Cardiac muscle cell (in vitro differentiated cells and primary cell): Measurements from ENCODE around the gene IL17RE. TPM values are rescaled to one million over a fixed set of nuclear protein-coding genes. Genes with fewer than 3 reads are reported as not detected.
"Not testable (repeated sequence)": the region's sequence is repeated elsewhere in the genome, so short reads cannot be mapped to it uniquely, and the experiment has no call there.

Source experiments
- DNase-seq, 2 donors: peaks; one replicate each; pipeline versions ENCODE4 v3.0.0 to v3.0.0-alpha.2; 2010 to 2017; ENCODE audit warnings: low read depth in 1 of 2, low spot score in 1 of 2
- H3K27ac ChIP-seq: fragments of 200-600 bp; sonication (generic); 2 replicates; pipeline ENCODE4 v1.5.1; 2016
- H3K27me3 ChIP-seq: fragments of 200-600 bp; sonication (generic); 2 replicates; pipeline ENCODE4 v1.6.0; 2016; ENCODE audit warnings: control low read depth
- H3K36me3 ChIP-seq: fragments of 200-600 bp; sonication (generic); 2 replicates; pipeline ENCODE4 v1.5.1; 2016; ENCODE audit warnings: control low read depth
- H3K4me1 ChIP-seq: fragments of 200-600 bp; sonication (generic); 2 replicates; pipeline ENCODE4 v1.8.1; 2017; ENCODE audit warnings: low read depth, mild to moderate bottlenecking, mixed run types
- H3K4me3 ChIP-seq: fragments of 200-600 bp; sonication (generic); 2 replicates; pipeline ENCODE4 v1.5.1; 2016; ENCODE audit warnings: mild to moderate bottlenecking
- H3K9me3 ChIP-seq: fragments of 200-600 bp; sonication (generic); 2 replicates; pipeline ENCODE4 v1.5.1; 2017; ENCODE audit warnings: low read depth, mild to moderate bottlenecking, control low read depth
- CTCF ChIP-seq: IDR thresholded peaks from 2 replicates; pipeline ENCODE4 v1.5.1; 2012; ENCODE audit warnings: low read depth, mild to moderate bottlenecking, low read length
- polyA plus RNA-seq: library from polyadenylated mRNA; unstranded; fragments of >200 nt; fragmentation: Nextera tagmentation; extraction: Ambion mirVana; gene quantifications from 2 replicates; pipeline ENCODE4 v1.2.1, GENCODE V29; 2016
- total RNA-seq: library from RNA; depleted of rRNA; stranded (reverse); fragments of >200 nt; gene quantifications from 2 replicates; pipeline ENCODE4 v1.2.3, GENCODE V29; 2016

Gene IL17RE, protein sequence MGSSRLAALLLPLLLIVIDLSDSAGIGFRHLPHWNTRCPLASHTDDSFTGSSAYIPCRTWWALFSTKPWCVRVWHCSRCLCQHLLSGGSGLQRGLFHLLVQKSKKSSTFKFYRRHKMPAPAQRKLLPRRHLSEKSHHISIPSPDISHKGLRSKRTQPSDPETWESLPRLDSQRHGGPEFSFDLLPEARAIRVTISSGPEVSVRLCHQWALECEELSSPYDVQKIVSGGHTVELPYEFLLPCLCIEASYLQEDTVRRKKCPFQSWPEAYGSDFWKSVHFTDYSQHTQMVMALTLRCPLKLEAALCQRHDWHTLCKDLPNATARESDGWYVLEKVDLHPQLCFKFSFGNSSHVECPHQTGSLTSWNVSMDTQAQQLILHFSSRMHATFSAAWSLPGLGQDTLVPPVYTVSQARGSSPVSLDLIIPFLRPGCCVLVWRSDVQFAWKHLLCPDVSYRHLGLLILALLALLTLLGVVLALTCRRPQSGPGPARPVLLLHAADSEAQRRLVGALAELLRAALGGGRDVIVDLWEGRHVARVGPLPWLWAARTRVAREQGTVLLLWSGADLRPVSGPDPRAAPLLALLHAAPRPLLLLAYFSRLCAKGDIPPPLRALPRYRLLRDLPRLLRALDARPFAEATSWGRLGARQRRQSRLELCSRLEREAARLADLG
- total RNA-seq (1.3 and 3.7 TPM in 2 replicates), polyA plus RNA-seq (0.89 and 1.2 TPM in 2 replicates)

DNA sequence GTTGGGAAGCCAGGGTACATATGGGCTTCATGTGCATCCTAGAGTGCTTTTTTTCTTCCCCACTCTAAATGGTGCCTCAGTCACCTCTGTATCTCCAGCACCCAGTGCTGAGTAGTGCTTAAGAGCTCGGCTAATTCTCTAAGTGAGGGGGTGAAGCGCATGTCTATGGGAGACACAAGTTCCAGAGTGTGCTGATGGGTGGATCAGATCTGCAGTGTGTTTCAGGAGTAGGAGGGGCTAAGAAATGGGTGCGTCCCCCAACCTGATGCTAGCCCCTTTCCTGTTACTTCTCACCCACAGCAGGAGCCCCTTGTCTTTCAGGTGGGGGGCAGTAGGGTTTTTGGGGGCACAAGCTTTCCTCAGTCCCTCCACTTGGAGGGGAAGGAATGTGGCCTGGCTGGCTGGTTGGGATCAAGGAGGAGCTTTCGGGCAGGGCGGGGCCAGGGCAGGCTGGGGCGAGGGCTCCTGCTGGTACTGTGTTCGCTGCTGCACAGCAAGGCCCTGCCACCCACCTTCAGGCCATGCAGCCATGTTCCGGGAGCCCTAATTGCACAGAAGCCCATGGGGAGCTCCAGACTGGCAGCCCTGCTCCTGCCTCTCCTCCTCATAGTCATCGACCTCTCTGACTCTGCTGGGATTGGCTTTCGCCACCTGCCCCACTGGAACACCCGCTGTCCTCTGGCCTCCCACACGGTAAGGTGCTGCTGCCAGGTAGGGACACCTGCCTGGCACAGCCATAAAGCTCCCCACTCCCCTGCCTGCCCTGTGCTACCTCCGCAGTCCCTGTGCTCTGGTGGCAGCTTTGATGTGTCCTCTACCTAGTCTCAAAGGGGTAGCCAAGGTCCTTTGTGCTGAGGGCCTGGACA is at the start of gene IL17RE:
Gene IL17RE (plus strand): TSS at position 477 of the 866 bp plus-strand sequence. CDS start 85 bp downstream, at position 562.
- TF ChIP-seq CTCF, result no peak
- H3K4me3 ChIP-seq, result no peak within 1 kb of the TSS
- H3K9me3 ChIP-seq, result no peaks in the 10 kb centered on the region
- no peak for DNase-seq
- H3K4me1 ChIP-seq, result peaks cover 1% of the 10 kb centered on the region
- H3K27me3 ChIP-seq, result no peaks in the 10 kb centered on the region
- H3K36me3 ChIP-seq, result no peaks in the 10 kb centered on the region
- no peak within 1 kb of the TSS for H3K27ac ChIP-seq

DNA sequence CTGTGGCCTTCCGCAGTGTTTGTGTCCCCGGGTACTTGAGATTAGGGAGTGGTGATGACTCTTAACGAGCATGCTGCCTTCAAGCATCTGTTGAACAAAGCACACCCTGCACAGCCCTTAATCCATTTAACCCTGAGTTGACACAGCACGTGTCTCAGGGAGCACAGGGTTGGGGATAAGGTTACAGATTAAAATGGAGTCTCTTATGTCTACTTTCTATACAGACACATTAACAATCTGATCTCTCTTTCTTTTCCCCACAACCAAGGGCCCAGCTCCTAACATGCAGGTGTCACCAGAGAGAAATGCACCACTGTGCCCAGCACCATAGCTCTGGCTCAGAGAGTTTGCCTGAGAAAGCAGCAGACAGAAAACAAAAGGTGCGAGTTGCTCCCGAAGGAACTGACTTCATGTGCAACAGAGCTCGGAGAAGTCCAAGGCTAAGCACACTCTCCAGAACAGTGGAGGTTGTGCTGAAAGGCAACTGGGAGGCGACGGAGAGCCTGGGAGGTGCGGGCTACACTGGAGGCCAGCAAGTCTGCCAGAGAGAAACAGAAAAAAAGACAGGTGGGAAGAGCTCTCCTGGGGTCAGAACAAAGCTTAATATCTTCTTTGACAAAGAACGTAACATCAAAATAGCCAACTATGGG is 48.2 kb upstream of the IL17RE start:
- H3K4me3 ChIP-seq, H3K4me1 ChIP-seq, DNase-seq, H3K27me3 ChIP-seq, H3K9me3 ChIP-seq, H3K36me3 ChIP-seq, H3K27ac ChIP-seq: not testable (repeated sequence)

DNA sequence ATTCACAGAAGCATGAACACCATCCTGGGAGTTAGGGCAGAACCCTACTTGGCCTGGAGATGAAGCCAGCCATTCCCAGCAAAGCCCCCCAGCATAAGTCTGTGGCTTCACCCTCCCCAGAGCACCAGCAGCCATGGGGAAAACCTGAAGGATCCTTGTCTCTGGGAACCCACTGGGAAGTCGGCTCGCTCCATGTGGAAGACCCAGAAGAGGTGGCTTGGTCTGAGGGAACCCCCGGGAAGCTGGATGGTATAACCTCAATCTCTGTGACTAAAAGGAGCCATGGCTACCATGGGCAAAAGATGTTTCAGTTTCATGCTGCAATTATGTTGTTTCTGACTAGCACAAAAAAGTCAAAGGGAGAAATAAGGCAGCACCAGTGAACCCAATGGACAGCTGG is 47.1 kb upstream of the IL17RE start:
- peaks cover 7% of the 10 kb centered on the region for H3K4me1 ChIP-seq
- H3K9me3 ChIP-seq, result no peaks in the 10 kb centered on the region
- no peaks in the 10 kb centered on the region for H3K27me3 ChIP-seq
- no peak overlapping the region for H3K4me3 ChIP-seq
- no peak for DNase-seq
- no peaks in the 10 kb centered on the region for H3K36me3 ChIP-seq
- no peak overlapping the region for H3K27ac ChIP-seq
- TF ChIP-seq CTCF, result no peak

- no peak for TF ChIP-seq CTCF
- no peaks in the 10 kb centered on the region for H3K27me3 ChIP-seq
- H3K9me3 ChIP-seq, result no peaks in the 10 kb centered on the region
- H3K4me1 ChIP-seq, result peaks cover 13% of the 10 kb centered on the region
- no peaks in the 10 kb centered on the region for H3K36me3 ChIP-seq
- no peak overlapping the region for H3K27ac ChIP-seq
- H3K4me3 ChIP-seq, result no peak overlapping the region
- DNase-seq, result no peak
Observed at GRCh38 chr3:9859530-9860025, 43.1 kb upstream of the IL17RE start.

DNA sequence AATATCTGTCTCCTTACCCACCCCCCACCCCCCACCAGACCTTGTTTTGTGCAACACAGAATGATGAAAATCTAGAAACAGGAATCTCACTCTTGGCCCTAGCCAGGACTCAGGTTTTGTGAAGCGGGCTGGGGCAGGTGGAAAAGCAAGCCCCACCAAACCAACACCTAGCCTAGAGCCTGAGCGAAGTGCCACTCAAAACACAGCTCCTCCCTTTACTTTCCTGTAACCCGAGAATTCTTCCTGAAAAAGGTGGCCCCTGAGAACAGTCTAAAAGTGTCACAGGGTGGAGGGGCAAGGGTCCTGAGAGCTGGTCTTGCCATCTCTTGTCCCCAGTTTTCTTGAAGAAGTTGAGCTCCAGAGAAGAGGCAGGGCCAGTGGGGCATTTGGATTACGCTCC is 41.4 kb upstream of the IL17RE start:
- Histone ChIP-seq H3K27ac (no peak overlapping the region), H3K9me3 (no peaks in the 10 kb centered on the region), H3K27me3 (no peaks in the 10 kb centered on the region), H3K4me1 (peaks cover 20% of the 10 kb centered on the region), H3K36me3 (no peaks in the 10 kb centered on the region), H3K4me3 (no peak overlapping the region)
- TF ChIP-seq CTCF, result no peak
- peak in 1 of 2 donors; percentile 18 for DNase-seq
